GM13976 (cell line): ENCODE data around the gene PTTG1IP.
A peak's percentile ranks its signal among the peaks of the same experiment; 100 is the strongest.

Experiments
- DNase-seq: peaks from one replicate; pipeline ENCODE4 v3.0.0; 2012; ENCODE audit warnings: low spot score
- in situ Hi-C: fragments of 300-500 bp; cut with MboI; formaldehyde crosslinking; loops from one replicate; pipeline ENCODE4 v1.12.0; 2022; ENCODE audit warnings: low sequenced_read_pairs, mixed read lengths, inconsistent platforms; ENCODE audit not compliant: unreplicated experiment
- TF ChIP-seq, protein P1 (sequence below): IDR thresholded peaks from 2 replicates; pipeline ENCODE4 v1.5.1; 2012; ENCODE audit warnings: borderline replicate concordance, mild to moderate bottlenecking; ENCODE audit not compliant: insufficient read depth; ENCODE audit errors: extremely low read depth, missing control alignments, control extremely low read depth

PTTG1IP gene

DNA sequence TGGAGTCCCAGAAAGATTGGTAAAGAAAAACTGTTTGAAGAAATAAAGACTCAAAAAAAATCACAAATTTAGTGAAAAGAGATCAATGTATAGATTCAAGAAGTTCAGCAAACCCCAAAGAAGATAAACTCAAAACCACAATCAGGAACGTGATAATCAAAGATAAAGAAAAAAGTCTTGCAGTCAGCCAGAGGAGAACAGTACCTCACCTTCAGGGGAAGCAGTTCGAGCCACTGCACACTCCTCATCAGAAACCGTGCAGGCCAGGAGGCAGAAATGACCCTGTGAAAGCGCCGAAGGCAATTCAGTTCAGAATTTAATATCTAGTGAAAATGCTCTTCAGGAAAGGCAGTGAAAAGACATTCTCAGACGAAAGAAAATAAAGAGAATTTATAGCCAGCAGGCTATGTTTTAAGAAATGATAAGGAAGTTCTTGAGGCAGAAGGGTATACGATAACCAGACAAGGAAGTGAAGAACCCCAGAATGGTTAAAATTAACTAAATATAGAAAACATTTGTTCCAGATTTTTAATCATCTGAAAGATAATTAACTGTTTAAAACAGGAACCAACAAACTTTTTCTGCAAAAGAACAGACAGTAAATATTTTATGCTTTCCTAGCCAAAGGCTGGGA, 42.1 kb downstream of the PTTG1IP start:
- TF ChIP-seq, protein P1, sequence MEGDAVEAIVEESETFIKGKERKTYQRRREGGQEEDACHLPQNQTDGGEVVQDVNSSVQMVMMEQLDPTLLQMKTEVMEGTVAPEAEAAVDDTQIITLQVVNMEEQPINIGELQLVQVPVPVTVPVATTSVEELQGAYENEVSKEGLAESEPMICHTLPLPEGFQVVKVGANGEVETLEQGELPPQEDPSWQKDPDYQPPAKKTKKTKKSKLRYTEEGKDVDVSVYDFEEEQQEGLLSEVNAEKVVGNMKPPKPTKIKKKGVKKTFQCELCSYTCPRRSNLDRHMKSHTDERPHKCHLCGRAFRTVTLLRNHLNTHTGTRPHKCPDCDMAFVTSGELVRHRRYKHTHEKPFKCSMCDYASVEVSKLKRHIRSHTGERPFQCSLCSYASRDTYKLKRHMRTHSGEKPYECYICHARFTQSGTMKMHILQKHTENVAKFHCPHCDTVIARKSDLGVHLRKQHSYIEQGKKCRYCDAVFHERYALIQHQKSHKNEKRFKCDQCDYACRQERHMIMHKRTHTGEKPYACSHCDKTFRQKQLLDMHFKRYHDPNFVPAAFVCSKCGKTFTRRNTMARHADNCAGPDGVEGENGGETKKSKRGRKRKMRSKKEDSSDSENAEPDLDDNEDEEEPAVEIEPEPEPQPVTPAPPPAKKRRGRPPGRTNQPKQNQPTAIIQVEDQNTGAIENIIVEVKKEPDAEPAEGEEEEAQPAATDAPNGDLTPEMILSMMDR: no peak
- DNase-seq: peak; percentile 20
- in situ Hi-C loops: no loop called here

DNA sequence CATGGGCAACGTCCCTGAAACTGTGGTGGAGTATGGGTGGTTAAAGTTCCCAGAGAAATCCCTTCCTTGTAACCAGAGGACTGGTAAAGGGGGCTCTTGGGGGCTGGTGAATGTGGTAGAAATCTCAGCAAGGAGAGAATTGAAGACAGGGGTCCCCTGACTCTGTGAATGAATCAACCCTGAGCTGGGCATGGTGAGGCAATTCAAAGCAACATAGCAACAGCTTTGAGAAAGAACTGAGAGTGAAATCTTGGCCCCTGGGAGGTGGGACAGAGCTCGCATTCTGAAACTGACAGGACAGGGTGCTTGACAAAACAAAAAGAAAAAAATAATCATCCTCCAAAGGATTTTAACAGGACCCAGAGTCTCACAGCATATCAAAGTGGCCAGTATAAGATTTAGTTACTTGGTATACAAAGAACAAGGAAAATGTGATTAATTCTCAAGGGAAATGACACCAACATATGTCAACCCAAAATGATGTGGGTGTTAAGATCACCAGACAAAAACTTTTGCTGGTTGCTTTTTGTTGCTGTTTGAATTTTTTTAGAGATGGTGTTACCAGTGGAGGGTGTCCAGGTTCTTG, 43.9 kb downstream of the PTTG1IP start:
- TF ChIP-seq, protein P1: no peak
- no peak for DNase-seq
- in situ Hi-C loops: no loop called here

GRCh38 chr21:44828362-44829056, 45.0 kb downstream of the PTTG1IP start:
- in situ Hi-C loops: no loop called here
- DNase-seq: no peak
- TF ChIP-seq, protein P1: no peak

GRCh38 chr21:44823179-44823660, 50.3 kb downstream of the PTTG1IP start:
- DNase-seq: no peak
- TF ChIP-seq, protein P1: no peak
- in situ Hi-C loops: no loop called here

DNA sequence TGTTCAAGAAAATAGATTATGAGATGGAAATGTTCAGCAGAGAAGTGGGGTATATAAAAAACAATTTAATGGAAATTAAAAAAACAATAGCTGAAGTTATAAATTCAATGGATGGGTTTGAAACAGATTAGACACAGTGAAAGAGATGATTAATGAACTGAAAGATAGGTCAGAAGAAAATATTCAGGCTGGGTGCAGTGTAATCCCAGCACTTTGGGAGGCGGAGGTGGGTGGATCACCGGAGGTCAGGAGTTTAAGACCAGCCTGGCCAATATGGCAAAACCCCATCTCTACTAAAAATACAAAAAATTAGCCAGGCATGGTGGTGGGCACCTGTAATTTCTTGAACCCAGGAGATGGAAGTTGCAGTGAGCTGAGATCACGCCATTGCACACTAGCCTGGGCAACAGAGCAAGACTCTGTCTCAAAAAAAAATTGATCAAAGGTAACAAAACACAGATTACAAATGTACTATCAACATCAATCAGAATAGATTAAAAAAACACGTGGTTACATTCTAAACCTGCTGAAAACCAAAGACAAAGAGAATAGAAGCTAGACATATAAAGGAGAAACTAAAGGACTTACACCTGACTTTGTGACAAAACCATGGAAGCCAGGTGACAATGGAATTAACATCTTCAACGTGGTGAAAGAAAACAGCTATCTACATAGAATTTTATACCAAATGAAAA, 50.9 kb downstream of the PTTG1IP start:
- TF ChIP-seq, protein P1: no peak
- DNase-seq: no peak
- in situ Hi-C loops: no loop called here

DNA sequence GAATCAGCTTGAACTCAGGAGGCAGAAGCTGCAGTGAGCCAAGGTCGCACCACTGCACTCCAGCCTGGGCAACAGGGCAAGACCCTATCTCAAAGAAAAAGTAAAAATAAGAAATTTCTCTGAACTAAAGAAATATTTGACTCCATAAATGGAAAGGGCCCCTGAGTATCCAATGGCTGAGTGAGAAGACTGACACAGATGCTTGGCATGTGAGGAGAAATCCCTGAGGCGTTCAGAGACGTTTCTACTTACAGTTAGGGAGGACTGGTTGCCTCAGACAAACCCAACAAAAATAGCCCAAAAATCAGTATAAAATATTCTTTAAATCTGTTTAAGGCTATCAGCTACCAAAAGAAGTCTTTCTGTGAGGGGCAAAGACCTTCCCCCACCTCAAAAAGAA, 52.6 kb downstream of the PTTG1IP start:
- TF ChIP-seq, protein P1: no peak
- in situ Hi-C loops: no loop called here
- no peak for DNase-seq
